IPS-NIHi11 (cell line): ENCODE data around the gene HTD2.
"Not testable (repeated sequence)": the region's sequence is repeated elsewhere in the genome, so short reads cannot be mapped to it uniquely, and the experiment has no call there.

Experiments used
- DNase-seq: peaks from one replicate; pipeline ENCODE4 v3.0.0; 2012; ENCODE audit warnings: mixed read lengths, low spot score

The HTD2 gene

GRCh38 chr3:58332575-58333188 lies 26.4 kb downstream of the HTD2 start, which contains the start of gene PXK:
Gene PXK (plus strand): TSS chr3:58332892. CDS start chr3:58332989, 97 bp downstream.
- peak; percentile 88 for DNase-seq

GRCh38 chr3:58333206-58334012 lies 27.1 kb downstream of the HTD2 start:
- DNase-seq, result peak; percentile 63

- DNase-seq, result no peak
Observed at GRCh38 chr3:58334013-58334321, 27.6 kb downstream of the HTD2 start.

- DNase-seq, result no peak
Observed at GRCh38 chr3:58334506-58334884, 28.2 kb downstream of the HTD2 start.

- no peak for DNase-seq
Observed at GRCh38 chr3:58335652-58335947, 29.3 kb downstream of the HTD2 start.

GRCh38 chr3:58336135-58336882 lies 30.0 kb downstream of the HTD2 start:
- DNase-seq, result no peak

GRCh38 chr3:58337190-58337589 lies 30.9 kb downstream of the HTD2 start:
- no peak for DNase-seq

GRCh38 chr3:58339146-58339545 lies 32.8 kb downstream of the HTD2 start:
- DNase-seq, result not testable (repeated sequence)

GRCh38 chr3:58340594-58341244 lies 34.4 kb downstream of the HTD2 start:
- no peak for DNase-seq

- DNase-seq, result no peak
Observed at GRCh38 chr3:58341376-58341775, 35.1 kb downstream of the HTD2 start.

GRCh38 chr3:58342676-58343075 lies 36.4 kb downstream of the HTD2 start:
- DNase-seq, result no peak

- DNase-seq, result no peak
Observed at GRCh38 chr3:58345457-58345856, 39.1 kb downstream of the HTD2 start.

- no peak for DNase-seq
Observed at GRCh38 chr3:58346368-58346767, 40.0 kb downstream of the HTD2 start.

- DNase-seq, result no peak
Observed at GRCh38 chr3:58347984-58348383, 41.7 kb downstream of the HTD2 start.

- DNase-seq, result no peak
Observed at GRCh38 chr3:58349792-58350626, 43.7 kb downstream of the HTD2 start.

- DNase-seq, result no peak
Observed at GRCh38 chr3:58350627-58351013, 44.3 kb downstream of the HTD2 start.

GRCh38 chr3:58351920-58352319 lies 45.6 kb downstream of the HTD2 start:
- no peak for DNase-seq

GRCh38 chr3:58352626-58353025 lies 46.3 kb downstream of the HTD2 start:
- no peak for DNase-seq

- no peak for DNase-seq
Observed at GRCh38 chr3:58353722-58354553, 47.6 kb downstream of the HTD2 start.

- DNase-seq, result no peak
Observed at GRCh38 chr3:58355179-58355578, 48.9 kb downstream of the HTD2 start.

GRCh38 chr3:58356054-58356453 lies 49.7 kb downstream of the HTD2 start:
- no peak for DNase-seq
